IMR-90 (cell line): ENCODE measurements around the gene SPDEF. TPM values are rescaled to one million over a fixed set of nuclear protein-coding genes. Genes with fewer than 3 reads are reported as not detected.

Experiments used
- ATAC-seq: fragments of 200-7000 bp; cut with Tn5 transposase; 2 replicates; pipeline ENCODE4 v1.9.1; 2020; ENCODE audit warnings: low read depth, mild to moderate bottlenecking, moderate library complexity
- BruUV-seq: library from RNA; stranded (reverse); fragments of 400-500 nt; replicated peaks from 2 replicates; lab custom pipeline; 2021; lab: Mats Ljungman, UMichigan
- CTCF ChIA-PET: fragments of 300-600 bp; formaldehyde crosslinking; extraction: SDS; loops from one replicate; lab custom pipeline; 2021; ENCODE audit warnings: antibody characterized with exemption; lab: Yijun Ruan, JAX
- POLR2A ChIA-PET: fragments of 300-600 bp; sonication (Branson Sonifier 250); formaldehyde crosslinking; loops from one replicate; lab custom pipeline; 2022; ENCODE audit warnings: antibody characterized with exemption; ENCODE audit not compliant: unreplicated experiment; lab: Charles Lee
- DNase-seq: peaks from one replicate; pipeline ENCODE4 v3.0.0; 2013
- H2AFZ ChIP-seq: replicated peaks from 2 replicates; pipeline ENCODE3; 2013; ENCODE audit warnings: low read length, mild to moderate bottlenecking; ENCODE audit not compliant: poor library complexity
- H2AK5ac ChIP-seq: 2 replicates; pipeline ENCODE4 v1.6.1; 2013; ENCODE audit warnings: low read depth, low read length, inconsistent platforms
- H2AK9ac ChIP-seq: replicated peaks from 2 replicates; pipeline ENCODE3; 2013; ENCODE audit warnings: mild to moderate bottlenecking, low read depth, low read length, moderate library complexity; ENCODE audit not compliant: poor library complexity
- H2BK120ac ChIP-seq: 2 replicates; pipeline ENCODE4 v1.6.1; 2013; ENCODE audit warnings: low read depth, low read length, inconsistent platforms
- H2BK15ac ChIP-seq: 3 replicates; pipeline ENCODE4 v1.6.1; 2013; ENCODE audit warnings: low read depth, low read length, inconsistent platforms
- H2BK20ac ChIP-seq: 2 replicates; pipeline ENCODE4 v1.6.1; 2013; ENCODE audit warnings: low read depth, mild to moderate bottlenecking, inconsistent platforms, low read length, moderate library complexity
- H2BK5ac ChIP-seq: 2 replicates; pipeline ENCODE4 v1.6.1; 2013; ENCODE audit warnings: mild to moderate bottlenecking, low read depth, low read length, inconsistent platforms; ENCODE audit not compliant: poor library complexity, severe bottlenecking
- H3K14ac ChIP-seq: replicated peaks from 2 replicates; pipeline ENCODE4 v1.6.1; 2013; ENCODE audit warnings: low read depth, low read length, inconsistent platforms
- H3K18ac ChIP-seq: 2 replicates; pipeline ENCODE4 v1.6.1; 2013; ENCODE audit warnings: low read depth, low read length, control low read depth
- H3K23ac ChIP-seq: 2 replicates; pipeline ENCODE4 v1.6.1; 2013; ENCODE audit warnings: low read depth, low read length, inconsistent platforms
- H3K27ac ChIP-seq: 2 replicates; pipeline ENCODE4 v1.5.1; 2013; ENCODE audit warnings: mild to moderate bottlenecking, control low read depth, low read length; ENCODE audit not compliant: insufficient read depth
- H3K27me3 ChIP-seq: 2 replicates; pipeline ENCODE4 v1.6.1; 2013; ENCODE audit warnings: low read length; ENCODE audit not compliant: control insufficient read depth, insufficient read depth
- H3K36me3 ChIP-seq: 2 replicates; pipeline ENCODE4 v1.6.1; 2013; ENCODE audit warnings: low read length, mixed read lengths; ENCODE audit not compliant: control insufficient read depth, insufficient read depth
- H3K4ac ChIP-seq: 2 replicates; pipeline ENCODE4 v1.6.1; 2013; ENCODE audit warnings: low read depth, low read length, inconsistent platforms
- H3K4me1 ChIP-seq: 2 replicates; pipeline ENCODE4 v1.6.1; 2013; ENCODE audit warnings: low read length, mixed read lengths; ENCODE audit not compliant: control insufficient read depth, insufficient read depth
- H3K4me2 ChIP-seq: 2 replicates; pipeline ENCODE4 v1.6.1; 2013; ENCODE audit warnings: low read depth, mild to moderate bottlenecking, control low read depth, low read length, moderate library complexity
- H3K4me3 ChIP-seq: 2 replicates; pipeline ENCODE4 v1.5.1; 2013; ENCODE audit warnings: low read depth, mild to moderate bottlenecking, control low read depth, low read length, moderate library complexity; ENCODE audit not compliant: insufficient read depth
- H3K56ac ChIP-seq: 2 replicates; pipeline ENCODE4 v1.6.1; 2013; ENCODE audit warnings: low read length, inconsistent platforms; ENCODE audit not compliant: insufficient read depth; ENCODE audit errors: extremely low read depth
- H3K79me1 ChIP-seq, 2 experiments: 2 replicates each; pipeline ENCODE4 v1.6.1; 2013; ENCODE audit warnings: low read length in 2 of 2, inconsistent platforms in 1 of 2, low read depth in 1 of 2
- H3K9ac ChIP-seq: 2 replicates; pipeline ENCODE4 v1.6.1; 2013; ENCODE audit warnings: low read depth, low read length, control low read depth
- H3K9me1 ChIP-seq: 2 replicates; pipeline ENCODE4 v1.6.1; 2013; ENCODE audit warnings: low read length, inconsistent platforms; ENCODE audit not compliant: insufficient read depth
- H3K9me3 ChIP-seq: 2 replicates; pipeline ENCODE4 v1.6.1; 2013; ENCODE audit warnings: low read length; ENCODE audit not compliant: control insufficient read depth, insufficient read depth
- H4K20me1 ChIP-seq: 2 replicates; pipeline ENCODE4 v1.6.1; 2013; ENCODE audit warnings: low read length, inconsistent platforms; ENCODE audit not compliant: insufficient read depth
- H4K5ac ChIP-seq: 2 replicates; pipeline ENCODE4 v1.6.1; 2013; ENCODE audit warnings: mild to moderate bottlenecking, low read depth, low read length, control low read depth
- H4K8ac ChIP-seq, 2 experiments: 2 replicates each; pipeline ENCODE4 v1.6.1; 2013; ENCODE audit warnings: low read depth in 2 of 2, low read length in 2 of 2, control low read depth in 1 of 2, inconsistent platforms in 1 of 2
- H4K91ac ChIP-seq: 2 replicates; pipeline ENCODE4 v1.6.1; 2013; ENCODE audit warnings: low read depth, low read length, inconsistent platforms; ENCODE audit not compliant: insufficient read depth
- BHLHE40 ChIP-seq: fragments of 150-350 bp; IDR thresholded peaks from 2 replicates; pipeline ENCODE4 v1.6.1; 2016; ENCODE audit warnings: mild to moderate bottlenecking, low read depth, low read length
- CHD1 ChIP-seq: IDR thresholded peaks from 2 replicates; pipeline ENCODE4 v1.6.1; 2012; ENCODE audit warnings: low read depth, low read length, improper control_type of control experiment
- CTCF ChIP-seq: conservative IDR thresholded peaks from 2 replicates; pipeline ENCODE4 v1.5.1; 2012; ENCODE audit warnings: mild to moderate bottlenecking, low read depth, low read length, improper control_type of control experiment
- ELK1 ChIP-seq: fragments of 150-350 bp; IDR thresholded peaks from 2 replicates; pipeline ENCODE4 v1.6.1; 2016; ENCODE audit warnings: low read depth, mild to moderate bottlenecking, low read length, moderate library complexity, borderline replicate concordance
- FOS ChIP-seq: fragments of 150-350 bp; IDR thresholded peaks from 2 replicates; pipeline ENCODE4 v1.6.1; 2016; ENCODE audit warnings: low read depth, low read length
- MAFK ChIP-seq: IDR thresholded peaks from 2 replicates; pipeline ENCODE4 v1.6.1; 2012; ENCODE audit warnings: low read depth, low read length, improper control_type of control experiment
- MAZ ChIP-seq: IDR thresholded peaks from 2 replicates; pipeline ENCODE4 v1.6.1; 2012; ENCODE audit warnings: low read depth, mild to moderate bottlenecking, low read length, improper control_type of control experiment, moderate library complexity, borderline replicate concordance
- NFE2L2 ChIP-seq: fragments of 150-350 bp; IDR thresholded peaks from 2 replicates; pipeline ENCODE4 v1.6.1; 2016; ENCODE audit warnings: low read depth, mild to moderate bottlenecking, low read length
- RAD21 ChIP-seq: IDR thresholded peaks from 2 replicates; pipeline ENCODE4 v1.6.1; 2012; ENCODE audit warnings: low read length, improper control_type of control experiment
- RCOR1 ChIP-seq: IDR thresholded peaks from 2 replicates; pipeline ENCODE4 v1.6.1; 2012; ENCODE audit warnings: mild to moderate bottlenecking, low read length, improper control_type of control experiment; ENCODE audit not compliant: insufficient replicate concordance
- RFX5 ChIP-seq: IDR thresholded peaks from 2 replicates; pipeline ENCODE4 v1.8.0; 2012; ENCODE audit warnings: low read depth, mild to moderate bottlenecking, low read length, moderate library complexity
- SMC3 ChIP-seq: fragments of 150-350 bp; IDR thresholded peaks from 2 replicates; pipeline ENCODE4 v1.6.1; 2016; ENCODE audit warnings: low read depth, mild to moderate bottlenecking, antibody characterized with exemption, low read length, moderate library complexity
- WGBS, 2 experiments: methylation state at CpG; one replicate each; pipeline versions ENCODE4 v1.1.5 to v1.1.7; 2013; ENCODE audit warnings: missing lambda C conversion rate in 2 of 2; ENCODE audit not compliant: insufficient read length in 1 of 2; ENCODE audit errors: extremely low coverage in 2 of 2; 5-methylcytosine and 5-hydroxymethylcytosine counted together
- dilution Hi-C: fragments of 300-500 bp; cut with HindIII; formaldehyde crosslinking; loops from one replicate; pipeline ENCODE4 v1.14.3; 2018; ENCODE audit warnings: low sequenced_read_pairs; ENCODE audit not compliant: unreplicated experiment
- in situ Hi-C: fragments of 300-500 bp; cut with MboI; formaldehyde crosslinking; loops from 3 replicates; pipeline ENCODE4 v1.14.3; 2019; ENCODE audit warnings: low sequenced_read_pairs, inconsistent platforms, mixed read lengths
- intact Hi-C: fragments of 100-400 bp; cut with micrococcal nuclease; formaldehyde crosslinking; loops from 2 replicates; pipeline ENCODE4 v1.10.0; 2022
- polyA plus RNA-seq, 3 experiments: library from polyadenylated mRNA; depleted of rRNA; stranded (reverse); fragments of >200 nt; gene quantifications; 2 replicates each; pipeline ENCODE4 v1.2.3, GENCODE V29; 2012; ENCODE audit warnings: low replicate concordance in 1 of 3
- total RNA-seq: library from RNA; depleted of rRNA; stranded (reverse); fragments of >200 nt; gene quantifications from 2 replicates; pipeline ENCODE4 v1.2.3, GENCODE V29; 2012

The SPDEF gene
- total and polyA plus RNA-seq, 2 of the 4 experiments (the other 2 are of a cell fraction): 0.05 TPM; not detected in 1

- no peak for TF ChIP-seq CTCF
Measured at GRCh38 chr6:34578445-34579262, 22.5 kb upstream of the SPDEF start (continued).

DNA sequence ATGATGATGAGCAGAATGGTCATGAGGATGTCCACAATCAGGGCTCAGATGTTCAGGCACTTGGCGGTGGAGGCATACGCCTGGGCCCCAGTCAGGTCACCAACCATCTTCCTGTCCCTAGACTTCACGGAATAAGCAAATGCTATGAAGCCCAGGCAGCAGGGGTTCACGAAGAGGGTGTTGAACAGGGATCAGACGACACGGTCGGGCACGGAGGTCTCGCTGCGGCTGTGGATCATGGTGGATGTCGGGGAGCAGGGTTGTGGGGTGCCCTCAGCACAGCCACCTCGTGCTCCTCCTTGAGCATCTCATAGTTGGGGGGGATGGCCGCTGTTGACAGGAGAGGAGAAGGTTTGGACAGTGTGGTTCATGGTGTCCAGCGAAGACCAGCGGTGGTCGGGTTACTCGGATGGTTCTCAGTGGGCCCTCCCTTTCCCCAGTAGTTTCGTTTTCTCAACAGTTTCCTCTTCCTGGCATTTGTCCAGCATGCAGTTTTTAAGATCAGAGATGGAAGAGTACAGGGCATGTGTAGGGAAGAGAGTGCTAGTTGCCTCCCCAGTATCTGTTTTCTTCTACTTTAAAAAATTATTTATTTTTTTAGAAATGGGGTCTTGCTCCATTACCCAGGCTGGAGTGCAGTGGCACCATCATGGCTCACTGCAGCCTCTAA, 20.3 kb upstream of the SPDEF start:
- Histone ChIP-seq H3K4me2 (no peak overlapping the region), H3K9ac (no peak overlapping the region), H2AFZ (no peak overlapping the region), H2AK5ac (no peak overlapping the region), H3K9me1 (peaks cover 8% of the 10 kb centered on the region; the same call in 1 of the 2 replicates), H4K20me1 (peaks cover 5% of the 10 kb centered on the region; the same call in 1 of the 2 replicates), H3K4me3 (no peak overlapping the region), H3K27ac (no peak overlapping the region), H2BK15ac (no peak overlapping the region), H4K5ac (no peak overlapping the region), H3K18ac (no peak overlapping the region), H2BK20ac (no peak overlapping the region), H2BK120ac (no peak overlapping the region), H3K4me1 (no peaks in the 10 kb centered on the region; the same call in 1 of the 2 replicates), H3K4ac (no peak overlapping the region), H3K56ac (no peak overlapping the region), H3K27me3 (no peaks in the 10 kb centered on the region; the same call in 1 of the 2 replicates), H2BK5ac (no peak overlapping the region), H3K23ac (no peak overlapping the region), H3K79me1 (peaks cover 0 to 6% of the 10 kb centered on the region in 2 experiments; a peak in 1 of 4 replicates), H4K91ac (no peak overlapping the region), H2AK9ac (no peak overlapping the region), H3K14ac (no peak overlapping the region), H3K9me3 (no peaks in the 10 kb centered on the region), H4K8ac (no peak overlapping the region), H3K36me3 (no peaks in the 10 kb centered on the region)
- WGBS, 2 experiments: 98% methylated on average over 10 of the region's 18 CpGs; no CpG with 5 or more reads in 1 of the 2 experiments
- intact Hi-C loops (no loop called here), in situ Hi-C loops (no loop called here), dilution Hi-C loops (no loop called here)
- DNase-seq (no peak), ATAC-seq (no peak)
- CTCF ChIA-PET: no interaction called here
- POLR2A ChIA-PET: no interaction called here
- no TSS peak for BruUV-seq
- no peak for TF ChIP-seq MAZ
- no peak for TF ChIP-seq RCOR1
- no peak for TF ChIP-seq BHLHE40
- no peak for TF ChIP-seq NFE2L2
- TF ChIP-seq RFX5: no peak
- TF ChIP-seq FOS: no peak
- no peak for TF ChIP-seq RAD21
- TF ChIP-seq MAFK: no peak
- TF ChIP-seq SMC3: no peak
- no peak for TF ChIP-seq ELK1
- TF ChIP-seq CHD1: no peak
